HG03457 (cell line): ENCODE data around the gene RD3L.
"Not testable (repeated sequence)": the region's sequence is repeated elsewhere in the genome, so short reads cannot be mapped to it uniquely, and the experiment has no call there.

Experiments
- ATAC-seq: cut with Tn5 transposase; IDR thresholded peaks from one replicate; pipeline ENCODE4 v1.9.1; 2021; ENCODE audit warnings: moderate number of reproducible peaks; ENCODE audit not compliant: unreplicated experiment

Gene RD3L

GRCh38 chr14:103941973-103942736 lies at the start of gene RD3L:
TSS of gene RD3L (minus strand) at chr14:103942529. CDS start at chr14:103941695, 834 bp downstream.
- ATAC-seq = no peak

DNA sequence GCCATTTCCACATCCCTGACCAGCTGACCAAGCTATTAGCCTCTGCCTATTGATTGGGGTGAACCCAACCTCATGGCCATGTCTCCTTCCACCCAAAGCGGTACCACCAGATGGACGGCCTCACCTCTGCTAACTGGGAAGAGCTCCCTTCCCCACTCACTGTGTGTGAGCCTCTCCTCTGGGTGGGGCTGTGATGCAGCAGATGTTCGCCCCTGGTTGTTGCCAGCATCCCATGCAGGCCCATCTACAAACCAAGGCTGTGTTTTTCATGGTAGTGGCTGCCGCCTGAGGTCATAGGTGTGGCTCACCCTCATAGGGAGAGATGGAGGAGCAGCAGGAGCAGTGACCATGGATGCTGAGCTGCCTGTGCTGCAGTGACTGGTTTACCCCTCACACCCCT lies 47.6 kb upstream of the RD3L start:
- ATAC-seq = no peak

DNA sequence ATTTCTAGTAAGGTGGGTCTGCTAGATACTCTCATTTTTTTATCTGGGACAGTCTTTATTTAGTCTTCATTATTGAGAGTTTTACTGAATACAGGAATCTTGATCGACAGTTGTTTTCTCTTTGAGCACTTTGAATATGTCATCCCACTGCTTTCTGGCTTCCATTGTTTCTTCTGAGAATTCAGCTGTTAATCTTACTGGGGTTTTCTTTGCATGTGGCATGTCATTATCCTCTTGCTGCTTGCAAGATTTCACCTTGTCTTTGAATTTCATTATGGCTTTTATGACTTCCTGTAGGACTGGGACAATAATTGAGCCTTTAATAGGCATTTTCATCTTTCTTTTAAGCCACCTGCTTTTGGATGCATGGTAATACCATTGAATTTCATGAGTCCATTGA lies 46.7 kb upstream of the RD3L start:
- ATAC-seq = no peak

DNA sequence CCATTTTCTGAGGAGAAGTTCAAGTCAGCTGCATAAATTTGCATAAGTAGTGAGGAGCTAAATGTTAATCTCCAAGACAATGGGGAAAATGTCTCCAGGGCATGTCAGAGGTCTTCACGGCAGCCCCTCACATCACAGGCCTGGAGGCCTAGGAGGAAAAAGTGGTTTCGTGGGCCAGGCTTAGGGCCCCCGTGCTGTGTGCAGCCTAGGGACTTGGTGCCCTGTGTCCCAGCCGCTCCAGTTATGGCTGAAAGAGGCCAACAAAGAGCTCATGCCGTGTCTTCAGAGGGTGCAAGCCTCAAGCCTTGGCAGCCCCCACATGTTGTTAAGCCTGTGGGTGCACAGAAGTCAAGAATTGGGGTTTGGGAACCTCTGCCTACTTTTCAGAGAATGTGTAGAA lies 41.9 kb upstream of the RD3L start:
- no peak for ATAC-seq

DNA sequence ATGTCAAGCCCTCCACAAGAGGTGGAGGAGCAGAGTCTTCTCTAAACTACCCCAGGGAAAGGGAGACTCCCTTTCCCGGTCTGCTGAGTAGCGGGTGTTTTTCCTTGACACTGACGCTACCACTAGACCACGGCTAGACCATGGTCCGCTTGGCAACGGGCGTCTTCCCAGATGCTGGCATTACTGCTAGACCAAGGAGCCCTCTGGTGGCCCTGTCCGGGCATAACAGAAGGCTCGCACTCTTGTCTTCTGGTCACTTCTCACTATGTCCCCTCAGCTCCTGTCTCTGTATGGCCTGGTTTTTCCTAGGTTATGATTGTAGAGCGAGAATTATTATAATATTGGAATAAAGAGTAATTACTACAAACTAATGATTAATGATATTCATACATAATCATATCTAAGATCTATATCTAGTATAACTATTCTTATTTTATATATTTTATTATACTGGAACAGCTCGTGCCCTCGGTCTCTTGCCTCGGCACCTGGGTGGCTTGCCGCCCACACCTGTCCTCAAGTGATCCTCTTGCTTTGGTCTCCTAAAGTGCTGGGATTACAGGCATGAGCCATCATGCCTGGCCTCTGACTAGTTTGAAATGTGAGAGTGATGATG lies 38.4 kb upstream of the RD3L start:
- ATAC-seq = not testable (repeated sequence)

- no peak for ATAC-seq
Observed at GRCh38 chr14:103974575-103974974, 32.2 kb upstream of the RD3L start.

GRCh38 chr14:103973354-103973753 lies 31.0 kb upstream of the RD3L start:
- no peak for ATAC-seq

DNA sequence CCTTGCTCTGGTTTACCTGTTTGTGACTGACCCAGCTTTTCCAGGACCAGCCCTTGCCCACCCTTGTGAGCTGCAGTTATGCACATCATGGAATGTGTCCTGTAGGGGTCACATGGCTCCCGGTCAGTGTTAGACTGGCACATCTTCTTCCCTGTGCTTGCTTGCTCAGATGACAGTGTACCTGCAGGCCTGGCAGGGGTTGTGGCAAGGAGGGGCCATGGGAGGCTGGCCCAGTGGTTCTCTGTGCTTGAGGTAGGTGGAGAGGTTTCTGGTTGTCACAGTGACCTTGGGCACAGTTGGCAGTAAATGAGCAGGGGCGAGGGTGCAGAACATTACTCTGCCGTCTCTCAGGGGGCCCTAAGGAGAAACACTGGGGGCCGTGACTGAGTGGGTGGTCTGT lies 27.6 kb upstream of the RD3L start:
- ATAC-seq = no peak

GRCh38 chr14:103966631-103967030 lies 24.3 kb upstream of the RD3L start:
- no peak for ATAC-seq

GRCh38 chr14:103961928-103962578 lies 19.7 kb upstream of the RD3L start:
- ATAC-seq = no peak

GRCh38 chr14:103960457-103961055 lies 18.2 kb upstream of the RD3L start:
- ATAC-seq = no peak

- ATAC-seq = no peak
Observed at GRCh38 chr14:103949131-103949790, 6.9 kb upstream of the RD3L start.

DNA sequence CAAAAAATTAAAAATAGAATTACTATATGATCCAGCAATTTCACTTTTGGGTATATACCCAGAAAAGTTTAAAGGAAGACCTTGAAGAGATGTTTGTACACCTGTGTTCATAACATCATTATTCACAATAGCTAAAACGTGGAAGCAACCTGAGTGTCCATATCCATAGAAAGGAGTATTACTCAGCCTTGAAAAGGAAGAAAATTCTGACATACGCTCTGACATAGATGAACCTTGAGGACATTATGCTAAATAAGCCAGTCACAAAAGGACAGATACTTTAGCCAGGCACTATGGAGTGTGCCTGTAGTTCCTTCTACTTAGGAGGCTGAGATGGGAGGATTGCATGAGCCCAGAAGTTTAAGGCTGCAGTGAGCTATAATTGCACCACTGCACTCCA lies 6.1 kb upstream of the RD3L start:
- ATAC-seq = no peak

- ATAC-seq = no peak
Observed at GRCh38 chr14:103946975-103947374, 4.6 kb upstream of the RD3L start.

DNA sequence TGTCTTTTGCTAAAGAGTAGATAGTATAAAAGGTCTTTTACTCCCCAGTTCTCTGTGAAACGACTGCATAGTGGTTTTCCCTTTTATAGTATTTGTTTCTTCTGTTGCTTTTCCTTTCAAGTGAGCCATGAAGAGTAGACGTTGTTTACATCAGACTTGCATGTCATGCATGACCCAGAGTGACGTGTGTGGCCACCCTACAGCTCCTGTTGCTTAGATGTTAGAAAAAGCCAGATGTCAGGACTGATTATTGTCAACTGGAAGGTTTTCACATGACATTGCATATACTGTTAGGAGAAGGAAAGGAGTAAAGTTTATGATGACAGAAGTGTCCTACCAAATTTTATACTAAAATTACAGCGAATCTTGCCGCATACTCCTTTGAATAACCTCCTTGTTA lies 1.3 kb upstream of the RD3L start:
- ATAC-seq = no peak

GRCh38 chr14:103941462-103941861 lies 867 bp downstream of the RD3L start:
- no peak for ATAC-seq

DNA sequence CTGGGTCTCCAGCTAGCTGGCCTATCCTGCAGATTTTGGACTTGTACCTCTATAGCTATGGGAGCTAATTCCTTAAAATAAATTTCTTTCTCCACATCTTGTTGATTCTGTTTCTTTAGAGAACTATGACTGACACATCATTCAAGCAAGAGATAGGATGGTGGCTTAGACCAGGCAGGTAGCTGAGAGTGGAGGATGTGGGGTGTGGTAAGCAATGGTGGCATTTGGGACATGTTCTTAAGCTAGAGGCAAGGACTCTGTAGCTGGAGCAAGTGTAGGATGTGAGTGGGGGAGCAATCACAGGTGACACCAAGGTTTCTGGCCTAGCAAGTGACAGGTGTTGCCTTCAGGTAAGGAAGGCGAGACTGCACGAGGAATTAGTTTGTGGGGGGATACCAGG lies 7.2 kb downstream of the RD3L start:
- no peak for ATAC-seq

GRCh38 chr14:103932791-103933490 lies 9.4 kb downstream of the RD3L start:
- ATAC-seq = no peak

DNA sequence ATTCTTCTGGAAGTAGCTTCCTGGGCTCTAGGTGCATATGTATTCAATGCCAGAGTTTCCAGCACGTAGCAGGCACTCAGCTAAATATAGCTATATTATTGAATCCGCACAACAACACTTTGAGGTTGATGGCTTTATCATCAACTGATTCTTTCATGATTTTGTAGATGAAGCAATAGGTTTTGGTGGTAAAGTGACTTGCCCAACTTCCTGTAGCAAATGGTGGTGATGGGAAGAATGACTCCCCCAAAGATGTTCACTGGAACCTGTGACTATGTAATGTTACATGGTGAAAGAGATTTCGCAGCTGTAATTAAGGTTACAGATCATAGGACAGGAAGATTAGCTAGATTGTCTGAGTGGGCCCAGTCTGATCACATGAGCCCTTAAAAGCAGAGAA lies 10.9 kb downstream of the RD3L start:
- no peak for ATAC-seq

DNA sequence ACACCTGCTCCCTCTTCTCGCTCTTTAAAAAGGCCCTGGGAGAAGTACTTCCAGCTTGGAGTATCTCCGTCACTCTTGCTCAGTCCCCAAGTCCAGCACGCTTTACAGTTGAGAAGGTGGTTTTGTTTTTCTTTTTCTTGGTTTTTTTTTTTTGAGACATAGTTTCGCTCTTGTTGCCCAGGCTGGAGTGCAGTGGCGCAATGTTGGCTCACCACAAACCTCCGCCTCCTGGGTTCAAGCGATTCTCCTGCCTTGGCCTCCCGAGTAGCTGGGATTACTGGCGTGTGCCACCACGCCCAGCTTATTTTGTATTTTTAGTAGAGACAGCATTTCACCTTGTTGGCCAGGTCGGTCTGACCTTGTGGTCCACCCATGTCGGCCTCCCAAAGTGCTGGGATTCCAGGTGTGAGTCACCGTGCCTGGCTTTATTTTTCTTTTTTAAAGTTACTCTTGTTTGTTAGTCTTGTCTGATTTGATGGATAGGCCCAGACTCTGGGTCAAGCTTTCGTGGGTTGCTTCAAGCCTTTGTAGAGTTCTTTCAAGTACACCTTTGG lies 12.2 kb downstream of the RD3L start:
- ATAC-seq = no peak
